GM19099 (cell line): ENCODE measurements around the gene NPLOC4.

ENCODE experiments used
- POLR2A ChIP-seq: IDR thresholded peaks from 3 replicates; pipeline ENCODE4 v1.6.1; 2011; ENCODE audit warnings: low read depth; ENCODE audit not compliant: insufficient read length; ENCODE audit errors: extremely low read depth

Gene NPLOC4

GRCh38 chr17:81523402-81524038, 113.4 kb downstream of the NPLOC4 start:
- TF ChIP-seq POLR2A = no peak

- no peak for TF ChIP-seq POLR2A
Observed at GRCh38 chr17:81522491-81523401, 114.2 kb downstream of the NPLOC4 start.

GRCh38 chr17:81520021-81520901, 116.7 kb downstream of the NPLOC4 start:
- TF ChIP-seq POLR2A = no peak

- TF ChIP-seq POLR2A = peak; percentile 38
Observed at GRCh38 chr17:81519284-81520020, 117.5 kb downstream of the NPLOC4 start.

- TF ChIP-seq POLR2A = peak; percentile 49
Observed at GRCh38 chr17:81518785-81519283, 118.1 kb downstream of the NPLOC4 start.

GRCh38 chr17:81518113-81518784, 118.7 kb downstream of the NPLOC4 start:
- no peak for TF ChIP-seq POLR2A

GRCh38 chr17:81517339-81518112, 119.4 kb downstream of the NPLOC4 start:
- peak; percentile 70 for TF ChIP-seq POLR2A

- TF ChIP-seq POLR2A = no peak
Observed at GRCh38 chr17:81517009-81517338, 119.9 kb downstream of the NPLOC4 start.

GRCh38 chr17:81516439-81516838, 120.5 kb downstream of the NPLOC4 start:
- no peak for TF ChIP-seq POLR2A

- TF ChIP-seq POLR2A = no peak
Observed at GRCh38 chr17:81515530-81516041, 121.3 kb downstream of the NPLOC4 start.

- peak; percentile 56 for TF ChIP-seq POLR2A
Observed at GRCh38 chr17:81514739-81515529, 122.0 kb downstream of the NPLOC4 start.

GRCh38 chr17:81514489-81514738, 122.5 kb downstream of the NPLOC4 start:
- TF ChIP-seq POLR2A = no peak

- TF ChIP-seq POLR2A = no peak
Observed at GRCh38 chr17:81513753-81514488, 123.0 kb downstream of the NPLOC4 start.
